KOPT-K1 (cell line): ENCODE data around the gene COL13A1.

Experiments
- H3K27ac ChIP-seq: fragments of 200-600 bp; sonication (generic); 2 replicates; pipeline ENCODE4 v1.5.1; 2016; ENCODE audit warnings: antibody characterized with exemption, mild to moderate bottlenecking, low read depth, low read length; ENCODE audit not compliant: poor library complexity, severe bottlenecking
- H3K36me3 ChIP-seq: fragments of 200-600 bp; sonication (generic); 2 replicates; pipeline ENCODE4 v1.5.1; 2017; ENCODE audit warnings: antibody characterized with exemption, mild to moderate bottlenecking, low read length, moderate library complexity; ENCODE audit not compliant: insufficient read depth
- H3K9me3 ChIP-seq: fragments of 200-600 bp; sonication (generic); 2 replicates; pipeline ENCODE4 v1.5.1; 2017; ENCODE audit warnings: antibody characterized with exemption, low read length, mild to moderate bottlenecking; ENCODE audit not compliant: insufficient read depth, poor library complexity, severe bottlenecking

COL13A1 gene

GRCh38 chr10:69803809-69804208 lies 2.1 kb downstream of the COL13A1 start:
- H3K36me3 ChIP-seq: no peaks in the 10 kb centered on the region
- H3K27ac ChIP-seq: no peak overlapping the region
- H3K9me3 ChIP-seq: no peaks in the 10 kb centered on the region

- H3K27ac ChIP-seq: no peak overlapping the region
- no peaks in the 10 kb centered on the region for H3K36me3 ChIP-seq
- no peaks in the 10 kb centered on the region for H3K9me3 ChIP-seq
These were observed 3.1 kb downstream of the COL13A1 start for GRCh38 chr10:69804775-69805174.

GRCh38 chr10:69807122-69807521 lies 5.4 kb downstream of the COL13A1 start:
- H3K9me3 ChIP-seq: no peaks in the 10 kb centered on the region
- H3K36me3 ChIP-seq: no peaks in the 10 kb centered on the region
- H3K27ac ChIP-seq: no peak overlapping the region

- Histone ChIP-seq H3K27ac (no peak overlapping the region), H3K36me3 (no peaks in the 10 kb centered on the region), H3K9me3 (no peaks in the 10 kb centered on the region)
These were observed 6.0 kb downstream of the COL13A1 start for GRCh38 chr10:69807696-69808095.

GRCh38 chr10:69809318-69809717 lies 7.6 kb downstream of the COL13A1 start:
- Histone ChIP-seq H3K27ac (no peak overlapping the region), H3K36me3 (no peaks in the 10 kb centered on the region), H3K9me3 (no peaks in the 10 kb centered on the region)

- H3K9me3 ChIP-seq: no peaks in the 10 kb centered on the region
- no peaks in the 10 kb centered on the region for H3K36me3 ChIP-seq
- H3K27ac ChIP-seq: no peak overlapping the region
These were observed 8.4 kb downstream of the COL13A1 start for GRCh38 chr10:69810097-69810496.

- H3K9me3 ChIP-seq: no peaks in the 10 kb centered on the region
- H3K27ac ChIP-seq: no peak overlapping the region
- H3K36me3 ChIP-seq: no peaks in the 10 kb centered on the region
These were observed 9.1 kb downstream of the COL13A1 start for GRCh38 chr10:69810675-69811397.

- Histone ChIP-seq H3K36me3 (no peaks in the 10 kb centered on the region), H3K27ac (no peak overlapping the region), H3K9me3 (no peaks in the 10 kb centered on the region)
These were observed 11.9 kb downstream of the COL13A1 start for GRCh38 chr10:69813632-69814031.

GRCh38 chr10:69814251-69814650 lies 12.5 kb downstream of the COL13A1 start:
- Histone ChIP-seq H3K36me3 (no peaks in the 10 kb centered on the region), H3K9me3 (no peaks in the 10 kb centered on the region), H3K27ac (no peak overlapping the region)

- H3K27ac ChIP-seq: no peak overlapping the region
These were observed 13.4 kb downstream of the COL13A1 start for GRCh38 chr10:69815104-69815503.

GRCh38 chr10:69816521-69816920 lies 14.8 kb downstream of the COL13A1 start:
- Histone ChIP-seq H3K9me3 (no peaks in the 10 kb centered on the region), H3K27ac (no peak overlapping the region), H3K36me3 (no peaks in the 10 kb centered on the region)

More at GRCh38 chr10:69815104-69815503, 13.4 kb downstream of the COL13A1 start:
- no peaks in the 10 kb centered on the region for H3K9me3 ChIP-seq
- H3K36me3 ChIP-seq: no peaks in the 10 kb centered on the region

GRCh38 chr10:69817078-69817581 lies 15.4 kb downstream of the COL13A1 start:
- Histone ChIP-seq H3K9me3 (no peaks in the 10 kb centered on the region), H3K27ac (no peak overlapping the region), H3K36me3 (no peaks in the 10 kb centered on the region)

- Histone ChIP-seq H3K27ac (no peak overlapping the region), H3K36me3 (no peaks in the 10 kb centered on the region), H3K9me3 (no peaks in the 10 kb centered on the region)
These were observed 17.1 kb downstream of the COL13A1 start for GRCh38 chr10:69818676-69819239.

- no peaks in the 10 kb centered on the region for H3K9me3 ChIP-seq
- H3K27ac ChIP-seq: no peak overlapping the region
- no peaks in the 10 kb centered on the region for H3K36me3 ChIP-seq
These were observed 18.2 kb downstream of the COL13A1 start for GRCh38 chr10:69819716-69820506.

- Histone ChIP-seq H3K9me3 (no peaks in the 10 kb centered on the region), H3K27ac (no peak overlapping the region), H3K36me3 (no peaks in the 10 kb centered on the region)
These were observed 19.1 kb downstream of the COL13A1 start for GRCh38 chr10:69820817-69821216.
